H1 (cell line): ENCODE measurements around the gene MIPOL1. TPM values are rescaled to one million over a fixed set of nuclear protein-coding genes. Genes with fewer than 3 reads are reported as not detected.

Experiments
- CTCF ChIA-PET: fragments of 300-600 bp; sonication (Branson Sonifier 250); formaldehyde crosslinking; loops from one replicate; lab custom pipeline; 2021; ENCODE audit not compliant: partially characterized antibody; lab: Charles Lee
- POLR2A ChIA-PET: fragments of 300-600 bp; sonication (Branson Sonifier 250); formaldehyde crosslinking; loops from one replicate; lab custom pipeline; 2021; ENCODE audit warnings: inconsistent platforms; ENCODE audit not compliant: partially characterized antibody; lab: Charles Lee
- DNase-seq, 2 experiments: peaks; one replicate each; pipeline versions ENCODE4 v3.0.0 to v3.0.0-alpha.2; 2010 to 2022; ENCODE audit warnings: low spot score in 2 of 2, low read depth in 1 of 2, mixed read lengths in 1 of 2
- FAIRE-seq: peaks from 2 replicates; lab custom pipeline; 2011; peaks lifted over from hg19 to GRCh38; lab: Jason Lieb, UNC
- H2AFZ ChIP-seq: 2 replicates; pipeline ENCODE4 v1.8.1; 2012; ENCODE audit warnings: low read length, inconsistent platforms
- H2AK5ac ChIP-seq: 2 replicates; pipeline ENCODE4 v1.6.1; 2013; ENCODE audit warnings: low read depth, low read length
- H2BK120ac ChIP-seq: replicated peaks from 2 replicates; pipeline ENCODE3; 2013; ENCODE audit warnings: low read depth, low read length, inconsistent platforms
- H2BK12ac ChIP-seq: 2 replicates; pipeline ENCODE4 v1.6.1; 2013; ENCODE audit warnings: low read depth, low read length
- H2BK15ac ChIP-seq: 2 replicates; pipeline ENCODE4 v1.6.1; 2013; ENCODE audit warnings: low read length
- H2BK20ac ChIP-seq: 2 replicates; pipeline ENCODE4 v1.6.1; 2013; ENCODE audit warnings: low read length
- H2BK5ac ChIP-seq: 2 replicates; pipeline ENCODE4 v1.6.1; 2013; ENCODE audit warnings: low read depth, low read length
- H3K14ac ChIP-seq: 2 replicates; pipeline ENCODE4 v1.6.1; 2013; ENCODE audit warnings: inconsistent platforms; ENCODE audit not compliant: insufficient read length
- H3K18ac ChIP-seq: 2 replicates; pipeline ENCODE4 v1.6.1; 2013; ENCODE audit warnings: low read length; ENCODE audit errors: extremely low read depth
- H3K23ac ChIP-seq: 2 replicates; pipeline ENCODE4 v1.6.1; 2013; ENCODE audit warnings: inconsistent platforms; ENCODE audit not compliant: insufficient read length
- H3K23me2 ChIP-seq: 2 replicates; pipeline ENCODE4 v1.6.1; 2013; ENCODE audit warnings: low read depth, low read length
- H3K27ac ChIP-seq: 2 replicates; pipeline ENCODE4 v1.6.1; 2011; ENCODE audit warnings: low read depth, low read length, inconsistent platforms
- H3K27me3 ChIP-seq, 4 experiments: replicated peaks in 1 of 4; 1 replicate in 1 of 4; 2 replicates in 3 of 4; pipeline versions ENCODE4 v1.6.1 to v1.8.1; 2011 to 2013; ENCODE audit warnings: low read length in 3 of 4, mild to moderate bottlenecking in 3 of 4, inconsistent platforms in 2 of 4, mixed read lengths in 2 of 4, moderate library complexity in 1 of 4; ENCODE audit not compliant: control insufficient read depth in 3 of 4, insufficient read depth in 3 of 4; ENCODE audit errors: extremely low read depth in 1 of 4
- H3K36me3 ChIP-seq, 4 experiments: 2 replicates each; pipeline versions ENCODE4 v1.6.1 to v1.8.1; 2011 to 2013; ENCODE audit warnings: mild to moderate bottlenecking in 4 of 4, low read length in 3 of 4, moderate library complexity in 2 of 4, control low read depth in 1 of 4, inconsistent platforms in 1 of 4; ENCODE audit not compliant: insufficient read depth in 4 of 4, control insufficient read depth in 2 of 4
- H3K4ac ChIP-seq: replicated peaks from 2 replicates; pipeline ENCODE3; 2013; ENCODE audit warnings: low read length, low read depth, mixed read lengths, inconsistent platforms; ENCODE audit not compliant: insufficient read length
- H3K4me1 ChIP-seq, 4 experiments: replicated peaks in 1 of 4; 1 replicate in 1 of 4; 2 replicates in 3 of 4; pipeline versions ENCODE4 v1.6.1 to v1.8.1; 2011 to 2013; ENCODE audit warnings: low read length in 3 of 4, inconsistent platforms in 2 of 4, mixed read lengths in 1 of 4; ENCODE audit not compliant: insufficient read depth in 4 of 4, control insufficient read depth in 3 of 4
- H3K4me2 ChIP-seq, 2 experiments: 2 replicates each; pipeline versions ENCODE4 v1.6.1 to v1.8.1; 2011 to 2013; ENCODE audit warnings: low read depth in 2 of 2, low read length in 2 of 2, control low read depth in 1 of 2, inconsistent platforms in 1 of 2, mild to moderate bottlenecking in 1 of 2; ENCODE audit not compliant: insufficient read depth in 1 of 2
- H3K4me3 ChIP-seq, 4 experiments: fragments of 200-600, 300-600 bp in 1 of 4; sonication (generic), shearing (Covaris generic), sonication (Bioruptor Twin) in 1 of 4; 2 replicates each; pipeline versions ENCODE4 v1.5.1 to v1.8.1; 2011 to 2016; ENCODE audit warnings: low read length in 4 of 4, low read depth in 3 of 4, control low read depth in 2 of 4, inconsistent platforms in 2 of 4, mild to moderate bottlenecking in 2 of 4, mixed read lengths in 1 of 4, moderate library complexity in 1 of 4; ENCODE audit not compliant: insufficient read depth in 2 of 4; ENCODE audit errors: extremely low read depth in 1 of 4
- H3K56ac ChIP-seq: replicated peaks from 2 replicates; pipeline ENCODE3; 2013; ENCODE audit warnings: low read depth, mild to moderate bottlenecking, mixed read lengths, low read length, inconsistent platforms; ENCODE audit not compliant: insufficient read length
- H3K79me1 ChIP-seq: 2 replicates; pipeline ENCODE4 v1.6.1; 2013; ENCODE audit warnings: low read depth, low read length, control low read depth
- H3K79me2 ChIP-seq, 2 experiments: 2 replicates each; pipeline versions ENCODE4 v1.6.1 to v1.8.1; 2012 to 2013; ENCODE audit warnings: low read length in 2 of 2, mild to moderate bottlenecking in 2 of 2, inconsistent platforms in 1 of 2; ENCODE audit not compliant: insufficient read depth in 2 of 2, control insufficient read depth in 1 of 2
- H3K9ac ChIP-seq, 4 experiments: replicated peaks in 1 of 4; 1 replicate in 1 of 4; 2 replicates in 3 of 4; pipeline versions ENCODE4 v1.6.1 to v1.8.1; 2011 to 2013; ENCODE audit warnings: low read depth in 3 of 4, low read length in 3 of 4, control low read depth in 2 of 4, mild to moderate bottlenecking in 2 of 4, moderate library complexity in 2 of 4, inconsistent platforms in 1 of 4; ENCODE audit errors: extremely low read depth in 1 of 4
- H3K9me3 ChIP-seq, 2 experiments: 2 replicates each; pipeline versions ENCODE4 v1.6.1 to v1.8.1; 2012 to 2013; ENCODE audit warnings: mild to moderate bottlenecking in 2 of 2, moderate library complexity in 2 of 2, control low read depth in 1 of 2, inconsistent platforms in 1 of 2, low read depth in 1 of 2, low read length in 1 of 2, mixed read lengths in 1 of 2; ENCODE audit not compliant: insufficient read depth in 2 of 2
- H4K20me1 ChIP-seq, 2 experiments: replicated peaks in 1 of 2; 2 replicates each; pipeline versions ENCODE3 to v1.8.1; 2011 to 2013; ENCODE audit warnings: inconsistent platforms in 2 of 2, low read length in 2 of 2, mild to moderate bottlenecking in 1 of 2; ENCODE audit not compliant: insufficient read depth in 2 of 2, control insufficient read depth in 1 of 2
- H4K5ac ChIP-seq: 2 replicates; pipeline ENCODE4 v1.6.1; 2013; ENCODE audit warnings: low read length, low read depth, mixed read lengths, inconsistent platforms; ENCODE audit not compliant: insufficient read length
- H4K8ac ChIP-seq: 2 replicates; pipeline ENCODE4 v1.8.0; 2013; ENCODE audit warnings: mild to moderate bottlenecking, moderate library complexity, low read length, inconsistent platforms; ENCODE audit not compliant: insufficient read depth; ENCODE audit errors: extremely low read depth
- H4K91ac ChIP-seq: replicated peaks from 2 replicates; pipeline ENCODE3; 2013; ENCODE audit warnings: low read length, mixed read lengths, inconsistent platforms; ENCODE audit not compliant: insufficient read length
- ATF3 ChIP-seq: IDR thresholded peaks from 2 replicates; pipeline ENCODE4 v1.6.1; 2011; ENCODE audit warnings: low read depth, mild to moderate bottlenecking, low read length; ENCODE audit not compliant: insufficient read depth
- CBX8 ChIP-seq: fragments of 300-800, 300-1000 bp; sonication (generic); IDR thresholded peaks from 2 replicates; pipeline ENCODE4 v1.7.1; 2016; ENCODE audit warnings: low read depth, low read length, borderline replicate concordance
- CTBP2 ChIP-seq: IDR thresholded peaks from 2 replicates; pipeline ENCODE4 v1.7.0; 2011; ENCODE audit warnings: borderline replicate concordance, mild to moderate bottlenecking, moderate library complexity, mixed read lengths, low read length; ENCODE audit not compliant: insufficient read depth, insufficient read length
- E2F6 ChIP-seq: IDR thresholded peaks from 2 replicates; pipeline ENCODE4 v1.6.1; 2012; ENCODE audit warnings: inconsistent platforms
- FOSL1 ChIP-seq: IDR thresholded peaks from 2 replicates; pipeline ENCODE4 v1.6.1; 2011; ENCODE audit warnings: mild to moderate bottlenecking, low read depth, low read length, moderate library complexity; ENCODE audit not compliant: insufficient read depth
- JUND ChIP-seq: IDR thresholded peaks from 2 replicates; pipeline ENCODE4 v1.6.1; 2011; ENCODE audit warnings: mild to moderate bottlenecking, improper control_type of control experiment, low read length
- KDM4A ChIP-seq: IDR thresholded peaks from one replicate; pipeline ENCODE4 v1.7.1; 2012; ENCODE audit warnings: low read depth, mild to moderate bottlenecking, moderate library complexity, low read length, inconsistent platforms; ENCODE audit not compliant: severe bottlenecking
- PHF8 ChIP-seq: fragments of 200-600 bp; sonication (generic); conservative IDR thresholded peaks from 2 replicates; pipeline ENCODE4 v1.7.1; 2012; ENCODE audit warnings: low read depth, mild to moderate bottlenecking, inconsistent platforms, low read length, moderate library complexity
- POLR2A ChIP-seq, 2 experiments: IDR thresholded peaks; 1 replicate in 1 of 2; 2 replicates in 1 of 2; pipeline ENCODE4 v1.6.1; 2011; ENCODE audit warnings: low read depth in 2 of 2, low read length in 2 of 2, mild to moderate bottlenecking in 2 of 2; ENCODE audit errors: control extremely low read depth in 1 of 2
- RFX5 ChIP-seq: IDR thresholded peaks from 2 replicates; pipeline ENCODE4 v1.6.1; 2011; ENCODE audit warnings: low read depth, low read length, improper control_type of control experiment, borderline replicate concordance
- SP4 ChIP-seq: IDR thresholded peaks from 2 replicates; pipeline ENCODE4 v1.6.1; 2012; ENCODE audit warnings: low read length, inconsistent platforms
- TAF7 ChIP-seq: optimal IDR thresholded peaks from 2 replicates; pipeline ENCODE3; 2011; ENCODE audit warnings: low read depth, mild to moderate bottlenecking, inconsistent platforms, low read length, moderate library complexity, borderline replicate concordance
- TEAD4 ChIP-seq: IDR thresholded peaks from 2 replicates; pipeline ENCODE4 v1.6.1; 2012; ENCODE audit warnings: low read depth, low read length, inconsistent platforms, mixed read lengths
- WGBS, 2 experiments: shearing (Covaris generic) in 1 of 2; methylation state at CpG; one replicate each; pipeline versions ENCODE4 v1.1.6 to v1.1.7; 2013 to 2015; ENCODE audit warnings: low lambda C conversion rate in 2 of 2, mixed read lengths in 2 of 2, inconsistent platforms in 1 of 2, low coverage in 1 of 2, missing lambda C conversion rate in 1 of 2; ENCODE audit not compliant: insufficient replicate concordance in 2 of 2, insufficient coverage in 1 of 2, insufficient read length in 1 of 2; ENCODE audit errors: extremely low coverage in 1 of 2, missing lambda C conversion rate in 1 of 2; 5-methylcytosine and 5-hydroxymethylcytosine counted together
- polyA plus RNA-seq, 7 experiments: library from polyadenylated mRNA; depleted of rRNA in 3 of 7; stranded (reverse) in 5 of 7; unstranded in 2 of 7; fragments of >200 nt in 5 of 7; fragments of 200-250 nt in 2 of 7; gene quantifications; 1 replicate in 5 of 7; 2 replicates in 1 of 7; 4 replicates in 1 of 7; pipeline versions ENCODE4 v1.2.1 to v1.2.3, GENCODE V29; 2011 to 2013; ENCODE audit warnings: missing spikeins in 2 of 7, mixed read lengths in 2 of 7
- total RNA-seq: library from RNA; stranded (reverse); fragmentation: NEBNext Ultra II Directional; extraction: Animal tissue kit (Norgen Biotek cat#: 25700); gene quantifications from 2 replicates; pipeline ENCODE4 v1.2.1, GENCODE V29; 2021

The MIPOL1 gene
- total and polyA plus RNA-seq, 2 of the 8 experiments (the other 6 are each of a cell fraction or from before 2014, with no cell fraction given): 2.8 to 23.9 TPM

GRCh38 chr14:37491076-37491475, 293.3 kb downstream of the MIPOL1 start:
- Histone ChIP-seq H3K4me3 (no peak overlapping the region), H3K4me1 (no peaks in the 10 kb centered on the region), H3K14ac (no peak overlapping the region), H3K27me3 (no peaks in the 10 kb centered on the region), H3K56ac (no peak overlapping the region), H4K91ac (no peak overlapping the region), H4K20me1 (no peaks in the 10 kb centered on the region), H2BK20ac (no peak overlapping the region), H3K9ac (no peak overlapping the region), H3K18ac (no peak overlapping the region), H3K23me2 (no peaks in the 10 kb centered on the region), H2AFZ (no peak overlapping the region), H4K5ac (no peak overlapping the region), H4K8ac (no peak overlapping the region), H3K4ac (no peak overlapping the region), H2AK5ac (no peak overlapping the region), H3K79me2 (no peaks in the 10 kb centered on the region), H3K4me2 (no peak overlapping the region), H2BK15ac (no peak overlapping the region), H3K36me3 (no peaks in the 10 kb centered on the region), H3K23ac (no peak overlapping the region), H2BK5ac (no peak overlapping the region), H3K27ac (no peak overlapping the region), H3K79me1 (no peaks in the 10 kb centered on the region), H2BK120ac (no peak overlapping the region), H3K9me3 (no peaks in the 10 kb centered on the region), H2BK12ac (no peak overlapping the region)
- POLR2A ChIA-PET: no interaction called here
- 81% methylated on average over 5 of the region's 5 CpGs; no CpG with 5 or more reads in 1 of the 2 experiments for WGBS, 2 experiments
- DNase-seq (no peak), FAIRE-seq (no peak)
- TF ChIP-seq POLR2A (IDR thresholded peaks at IDR 0.05; ENCODE audit: control extremely low read depth in 1 of 2, low read depth in 2 of 2, low read length in 2 of 2) (no peak), KDM4A (no peak), CBX8 (no peak), TAF7 (no peak), SP4 (no peak), TEAD4 (no peak), PHF8 (no peak), FOSL1 (no peak), ATF3 (no peak), CTBP2 (no peak), RFX5 (no peak), E2F6 (no peak), JUND (no peak)
- CTCF ChIA-PET: interaction anchor here (0.8 kb wide), 1 partner anchor 19 kb away, joined by 3 read pairs; no protein-coding TSS in a partner anchor
